ENCODE measurements around the gene WDR1.

Gene WDR1

DNA sequence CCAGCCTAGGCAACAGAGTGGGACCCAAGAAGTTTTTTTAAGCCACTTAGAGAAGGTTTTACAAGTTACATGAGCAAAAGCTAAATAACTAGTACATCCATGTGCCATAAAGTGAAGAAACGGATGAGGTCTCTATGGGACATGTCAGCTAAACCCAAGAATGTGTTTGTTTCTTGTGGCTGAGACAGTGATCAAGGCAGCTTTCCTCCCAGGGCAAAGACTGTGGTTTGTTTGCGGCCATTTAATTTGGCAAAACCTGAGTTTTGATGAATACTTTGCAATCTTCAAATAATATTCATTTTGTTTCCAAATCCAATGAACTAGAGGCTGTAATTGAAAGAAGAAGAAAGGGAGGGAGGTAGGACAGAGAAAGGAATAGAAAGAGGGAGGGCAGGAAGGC, 50.4 kb downstream of the WDR1 start:
- DNase-seq = no peak

GRCh38 chr4:10063544-10064300, 52.9 kb downstream of the WDR1 start:
- DNase-seq = no peak

DNA sequence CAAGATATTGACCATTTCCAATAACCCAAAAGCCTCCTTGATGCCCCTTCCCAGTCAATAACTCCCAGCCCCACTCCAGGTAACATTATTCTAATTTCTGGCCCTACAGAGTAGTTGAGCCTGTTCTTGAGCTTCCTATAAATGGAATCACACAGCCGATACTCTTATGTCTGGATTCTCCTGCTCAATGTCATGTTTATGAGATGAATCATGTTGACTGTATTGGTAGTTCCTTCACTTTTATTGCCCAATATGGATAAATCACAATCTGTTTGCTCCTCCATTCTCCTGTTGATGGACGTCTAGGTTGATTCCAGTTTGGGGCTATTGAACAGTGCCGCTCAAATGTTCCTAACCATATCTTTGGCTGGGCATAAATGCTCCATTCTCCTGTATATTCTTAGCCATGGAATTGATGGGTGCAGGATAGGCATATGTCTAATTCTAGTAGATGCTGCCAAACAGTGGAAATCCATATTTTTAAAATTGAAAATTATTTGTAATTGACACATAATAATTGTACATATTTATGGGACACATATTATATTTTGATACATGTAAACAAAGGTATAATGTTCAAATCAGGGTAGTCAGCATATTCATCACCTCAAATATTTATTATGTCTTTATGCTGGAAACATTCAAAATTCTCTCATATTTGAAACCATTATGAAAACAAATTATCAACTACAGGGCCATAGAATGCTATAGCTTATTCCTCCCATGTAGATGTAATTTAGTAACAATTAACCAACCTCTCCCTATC, 54.8 kb downstream of the WDR1 start:
- DNase-seq = no peak

DNA sequence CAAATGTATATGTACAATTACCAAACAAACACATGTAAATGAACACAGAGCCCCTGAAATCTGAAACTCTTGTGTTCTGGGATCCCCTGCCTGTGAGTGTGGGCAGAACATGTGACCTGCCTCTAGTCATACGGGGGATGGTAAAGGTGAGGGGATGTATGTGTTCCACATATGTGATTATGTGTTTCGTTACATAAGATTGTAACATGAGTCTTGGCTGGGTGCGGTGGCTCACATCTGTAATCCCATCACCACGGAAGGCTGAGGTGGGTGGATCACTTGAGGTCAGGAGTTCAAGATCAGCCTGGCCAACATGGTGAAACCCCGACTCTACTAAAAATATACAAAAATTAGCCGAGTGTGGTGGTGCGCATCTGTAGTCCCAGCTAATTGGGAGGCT, 58.2 kb downstream of the WDR1 start:
- no peak for DNase-seq

DNA sequence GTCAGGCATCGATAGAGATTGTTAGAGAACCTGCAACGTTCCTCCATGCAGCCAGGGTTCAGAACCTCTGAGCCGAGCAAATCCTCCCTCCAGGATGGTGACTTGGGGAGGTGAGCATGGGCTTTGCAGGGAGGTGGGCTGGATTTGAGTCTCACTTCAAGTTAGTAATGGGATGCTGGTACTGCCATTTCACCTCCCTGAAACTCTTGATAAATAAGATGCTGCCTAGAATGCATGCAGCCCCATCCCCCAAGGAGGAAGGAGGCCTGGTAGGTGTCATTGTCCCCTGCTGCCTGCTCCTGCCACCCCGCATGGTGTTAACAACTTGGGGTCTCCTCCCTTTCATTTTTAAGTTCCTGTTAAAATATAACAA, 59.6 kb downstream of the WDR1 start:
- no peak for DNase-seq

DNA sequence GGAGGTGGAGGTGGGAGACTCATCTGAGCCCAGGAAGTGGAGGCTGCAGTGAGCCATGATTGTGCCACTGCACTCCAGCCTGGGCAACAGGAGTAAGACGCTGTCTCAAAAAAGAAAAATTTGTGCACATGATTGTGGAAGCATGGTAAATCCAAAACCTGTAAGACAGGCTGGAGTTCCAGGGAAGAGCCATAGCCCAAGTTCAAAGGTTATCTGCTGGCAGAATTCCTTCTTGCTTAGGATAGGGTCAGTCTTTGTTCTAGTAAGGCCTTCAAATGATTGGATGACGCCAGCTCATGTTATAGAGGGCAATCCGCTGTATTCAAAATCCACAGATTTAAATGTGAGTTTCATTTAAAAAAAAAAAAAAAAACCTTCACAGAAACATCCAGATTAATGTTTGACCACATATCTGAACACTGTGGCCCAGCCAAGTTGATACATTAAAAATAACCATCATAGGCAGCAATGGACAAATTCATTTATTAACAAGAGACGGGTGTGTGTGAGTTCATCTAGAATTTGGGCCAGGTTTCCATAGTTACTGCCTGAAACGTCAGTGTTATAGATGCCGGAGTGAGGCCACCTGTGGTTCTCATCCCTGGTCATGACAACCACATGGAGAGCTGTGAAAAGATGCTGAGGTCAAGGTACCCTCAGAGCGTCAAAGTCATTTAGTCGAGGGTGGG, 60.1 kb downstream of the WDR1 start:
- DNase-seq = no peak

DNA sequence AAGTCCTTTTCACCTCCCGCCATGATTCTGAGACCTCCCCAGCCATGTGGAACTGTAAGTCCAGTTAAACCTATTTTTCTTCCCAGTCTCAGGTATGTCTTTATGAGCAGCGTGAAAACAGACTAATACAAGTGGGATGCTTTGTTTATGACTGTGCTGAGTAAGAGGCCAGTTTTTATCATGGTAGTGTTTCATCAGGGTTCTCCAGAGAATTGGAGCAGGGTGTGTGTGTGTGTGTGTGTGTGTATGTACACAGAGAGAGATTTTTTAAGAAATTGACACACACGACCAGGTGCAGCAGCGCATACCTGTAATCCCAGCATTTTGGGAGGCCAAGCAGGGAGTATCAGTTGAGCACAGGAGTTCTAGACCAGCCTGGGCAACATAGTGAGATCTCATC, 60.7 kb downstream of the WDR1 start:
- no peak for DNase-seq

GRCh38 chr4:10054571-10055041, 62.0 kb downstream of the WDR1 start:
- no peak for DNase-seq

GRCh38 chr4:10053635-10054453, 62.8 kb downstream of the WDR1 start:
- no peak for DNase-seq

DNA sequence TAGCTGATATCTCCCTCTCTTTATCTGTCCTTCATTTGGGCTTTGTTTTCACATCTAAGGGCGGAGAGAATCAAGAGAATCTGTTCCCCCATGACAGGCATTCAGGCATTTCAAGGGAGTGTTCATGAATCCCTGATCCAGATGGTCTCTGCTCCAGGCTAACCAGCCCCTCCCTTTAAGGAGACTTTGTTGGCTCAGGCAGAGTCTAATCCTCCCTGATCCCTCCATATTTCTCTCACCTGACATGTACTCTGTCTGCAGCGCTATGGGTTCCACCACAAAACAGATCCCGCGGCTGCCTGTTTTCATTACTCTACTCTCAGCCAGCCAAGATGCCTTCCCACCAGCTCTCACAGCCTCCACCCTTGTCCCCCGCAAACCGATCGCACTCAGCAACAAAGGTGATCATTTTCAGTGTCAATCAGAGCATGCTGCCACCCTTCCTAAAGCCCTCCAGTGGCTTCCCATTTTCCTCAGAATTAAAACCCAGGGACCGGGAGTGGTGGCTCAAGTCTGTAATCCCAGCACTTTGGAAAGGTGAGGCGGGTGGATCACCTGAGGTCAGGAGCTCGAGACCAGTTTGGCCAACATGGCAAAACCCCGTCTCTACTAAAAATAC, 65.0 kb downstream of the WDR1 start:
- DNase-seq = no peak

DNA sequence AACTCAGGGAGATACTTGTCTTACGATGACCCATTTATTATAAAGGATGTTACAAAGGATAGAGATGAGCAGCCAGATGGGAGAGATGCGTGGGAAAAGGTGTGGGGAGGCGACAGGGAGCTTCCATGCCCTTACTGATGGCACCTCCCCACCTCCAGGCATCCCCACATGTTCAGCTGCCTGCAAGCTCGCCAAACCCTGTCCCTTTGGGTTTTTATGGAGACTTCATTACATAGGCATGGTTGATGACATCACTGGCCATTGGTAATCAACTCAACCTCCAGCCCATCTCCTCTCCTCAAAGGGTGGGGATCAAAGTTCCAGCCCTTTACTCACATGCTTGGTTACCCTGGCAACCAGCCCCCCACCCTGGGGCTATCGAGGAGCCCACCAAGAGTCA, 65.9 kb downstream of the WDR1 start:
- DNase-seq = no peak

DNA sequence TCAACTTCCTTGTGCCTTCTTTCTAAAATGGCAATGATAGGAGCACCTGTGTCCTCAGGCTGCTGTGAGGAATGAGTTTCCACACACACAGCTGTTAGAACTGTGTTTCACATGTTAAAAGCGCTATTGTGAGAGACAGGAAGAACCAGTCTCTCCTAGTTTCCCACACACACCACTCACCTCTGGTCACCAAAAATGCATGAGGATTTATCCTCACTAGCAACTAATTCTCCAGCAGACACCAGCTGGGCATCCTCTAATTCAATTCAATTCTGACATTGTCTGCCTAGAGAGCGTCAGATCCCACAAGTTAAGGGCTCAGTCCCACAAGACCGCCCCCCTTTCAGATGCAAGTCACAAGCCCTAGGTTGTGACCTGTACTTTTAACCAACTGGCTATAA, 66.3 kb downstream of the WDR1 start:
- DNase-seq = no peak

- DNase-seq = no peak
Measured at GRCh38 chr4:10048941-10049697, 67.5 kb downstream of the WDR1 start.

DNA sequence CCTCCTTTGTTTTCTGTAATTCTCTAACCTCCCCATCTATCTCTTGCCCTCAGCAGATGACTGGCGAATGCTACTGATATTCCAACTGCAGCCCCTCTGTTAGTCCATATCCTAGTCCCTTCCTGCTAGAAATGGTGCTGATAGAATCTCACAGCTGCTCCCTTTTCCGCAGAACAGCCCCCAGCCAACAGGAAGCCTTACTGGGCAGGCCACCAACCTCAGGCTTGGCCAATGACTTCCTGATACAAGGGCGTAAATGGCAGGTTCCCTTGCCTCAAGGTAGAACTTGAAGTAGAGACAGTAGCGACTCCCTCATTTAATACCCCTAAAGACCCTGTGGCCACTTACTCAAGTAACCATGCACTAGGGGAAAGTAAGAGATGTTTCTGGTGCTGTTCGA, 68.6 kb downstream of the WDR1 start:
- no peak for DNase-seq

DNA sequence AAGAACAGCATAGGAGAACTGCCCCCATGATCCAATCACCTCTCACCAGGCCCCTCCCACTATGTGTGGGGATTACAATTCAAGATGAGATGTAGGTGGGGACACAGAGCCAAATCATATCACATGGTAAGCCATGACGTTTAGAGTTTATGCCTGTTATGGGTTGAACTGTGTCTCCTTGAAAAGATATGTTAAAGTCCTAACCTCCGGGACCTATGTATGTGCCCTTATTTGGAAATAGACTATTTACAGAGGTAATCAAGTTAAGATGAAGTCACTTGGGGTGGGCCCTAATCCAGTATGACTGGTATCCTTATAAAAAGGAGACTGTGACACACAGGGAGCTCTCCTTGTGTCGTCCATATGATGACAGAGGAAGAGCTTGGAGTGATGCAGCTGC, 70.1 kb downstream of the WDR1 start:
- DNase-seq = no peak

DNA sequence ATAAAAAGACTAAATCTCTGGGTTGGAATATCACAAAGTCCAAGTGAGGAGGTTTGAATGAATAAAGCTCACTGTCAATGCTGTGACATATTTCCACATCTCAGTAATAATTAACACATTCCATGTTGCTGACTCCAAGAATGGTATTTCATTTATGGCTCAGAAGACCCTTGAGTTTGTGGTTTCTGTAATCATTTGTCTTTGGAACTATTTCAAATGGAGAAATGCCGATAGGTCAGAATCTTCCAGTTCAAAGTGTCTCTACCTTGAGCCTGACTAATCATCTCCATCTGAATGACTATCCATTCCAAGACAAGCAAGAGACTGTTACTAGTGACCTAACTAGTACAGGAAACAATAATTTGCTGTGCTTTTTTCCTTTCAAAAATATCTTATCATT, 71.1 kb downstream of the WDR1 start:
- DNase-seq = no peak

DNA sequence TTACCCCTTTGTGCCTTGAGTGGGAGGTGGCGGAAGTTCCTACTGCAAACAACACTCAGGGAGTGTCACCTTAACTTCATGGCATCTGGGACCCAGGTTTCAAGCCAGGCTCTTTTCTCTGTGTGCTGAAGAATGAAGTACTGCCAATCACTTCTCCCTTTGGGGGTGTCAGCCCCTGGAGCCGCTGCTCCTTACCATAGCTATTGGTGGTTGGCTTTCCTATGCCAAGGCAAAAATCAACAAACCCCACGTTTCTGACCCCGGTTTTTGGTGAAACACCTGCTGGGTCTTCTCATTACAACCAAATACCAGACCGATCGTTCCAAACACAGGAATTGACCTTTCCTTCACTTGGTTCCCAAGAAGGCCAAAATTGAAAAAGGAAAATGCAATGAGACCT, 75.6 kb downstream of the WDR1 start:
- no peak for DNase-seq

DNA sequence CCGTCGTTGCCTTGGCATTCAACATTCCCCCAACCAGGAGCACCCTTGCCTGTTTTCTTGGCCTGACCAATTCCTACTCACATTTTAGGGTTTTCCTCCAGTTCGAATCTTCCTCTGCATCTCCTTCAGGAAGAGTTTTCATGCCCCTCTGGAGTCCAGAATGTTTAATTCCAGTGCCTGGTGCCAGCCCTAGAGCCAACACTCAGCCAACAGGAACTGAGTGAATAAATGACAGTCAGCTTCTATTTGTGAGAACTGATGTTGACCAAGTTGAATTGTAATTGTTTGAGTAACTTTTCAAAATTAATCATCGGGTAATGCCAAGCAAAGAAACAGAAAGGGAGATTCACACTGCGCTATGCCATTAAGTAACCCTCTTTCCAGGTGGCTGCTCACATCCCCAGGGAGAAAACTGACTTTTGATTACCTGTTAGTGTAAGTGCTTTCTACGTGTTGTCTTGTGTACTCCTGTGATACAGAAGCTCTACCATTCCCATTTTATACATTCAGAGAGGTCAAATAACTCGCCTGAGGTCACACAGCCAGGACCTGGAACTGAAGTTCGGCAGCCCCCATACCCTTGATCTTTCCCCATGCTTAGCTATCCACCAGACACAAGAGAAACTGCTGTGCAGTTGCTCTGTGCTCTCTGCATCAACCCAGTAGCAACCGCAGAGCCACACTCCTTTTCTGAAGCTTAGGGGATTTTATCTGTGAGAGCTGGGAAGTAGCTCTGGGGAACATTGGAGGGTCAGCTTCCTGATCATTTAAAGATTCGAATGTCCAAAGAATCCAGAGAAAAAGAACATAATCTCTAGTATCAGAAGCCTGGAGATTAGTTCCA, 76.3 kb downstream of the WDR1 start:
- DNase-seq = no peak

DNA sequence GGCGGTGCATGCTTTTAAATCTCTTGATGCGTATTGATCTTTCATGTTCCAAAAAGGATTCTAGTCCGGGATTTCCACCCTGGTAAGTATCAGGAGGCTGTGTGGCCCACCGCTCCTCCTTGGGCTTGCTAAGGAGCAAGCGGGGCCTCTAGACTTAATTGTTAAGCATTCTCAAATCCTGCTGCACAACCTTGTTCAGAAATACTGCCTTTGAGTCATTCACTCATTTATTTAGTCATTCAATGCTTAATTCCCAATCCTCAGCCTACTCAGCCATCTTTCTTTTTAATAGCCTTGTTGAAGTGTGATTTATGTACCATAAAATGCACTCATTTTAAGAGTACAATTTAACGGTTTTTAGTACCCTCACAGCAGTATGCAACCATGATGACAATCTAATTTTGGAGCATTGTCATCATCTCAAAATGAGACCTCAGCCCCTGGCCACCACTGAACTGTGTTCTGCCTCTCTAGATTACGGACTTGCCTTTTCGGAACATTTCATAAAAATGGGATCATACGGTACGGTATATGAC, 79.7 kb downstream of the WDR1 start:
- DNase-seq = no peak

GRCh38 chr4:10035130-10035529, 81.5 kb downstream of the WDR1 start:
- DNase-seq = no peak
